Measurements from ENCODE around the gene SLC39A11. TPM values are rescaled to one million over a fixed set of nuclear protein-coding genes. Genes with fewer than 3 reads are reported as not detected.
"Not testable (repeated sequence)": the region's sequence is repeated elsewhere in the genome, so short reads cannot be mapped to it uniquely, and the experiment has no call there.

Gene SLC39A11
- total and polyA plus RNA-seq, 2 experiments from 2014 or later: 11.7 to 16.4 TPM

- Histone ChIP-seq H2AFZ (no peak overlapping the region), H3K9me3 (ENCODE audit: low read depth) (no peaks in the 10 kb centered on the region), H3K79me2 (ENCODE audit: insufficient read depth) (no peaks in the 10 kb centered on the region), H3K9ac (no peak overlapping the region), H3K27ac (no peak overlapping the region), H3K4me3 (no peak overlapping the region), H4K20me1 (ENCODE audit: insufficient read depth) (no peaks in the 10 kb centered on the region), H3K36me3 (ENCODE audit: low read depth) (no peaks in the 10 kb centered on the region), H3K9me2 (ENCODE audit: insufficient read depth) (no peaks in the 10 kb centered on the region), H3K4me1 (ENCODE audit: insufficient read depth) (no peaks in the 10 kb centered on the region), H3F3A (ENCODE audit: insufficient read depth) (no peaks in the 10 kb centered on the region), H3K4me2 (ENCODE audit: unreplicated experiment) (no peak overlapping the region), H3K27me3 (replicated peaks; ENCODE audit: insufficient read depth) (no peaks in the 10 kb centered on the region)
- 76 to 78% methylated on average over 4 of the region's 4 CpGs for WGBS, 2 experiments (ENCODE audit: low coverage in 1 of 2, low lambda C conversion rate in 2 of 2, missing lambda C conversion rate in 2 of 2)
- DNase-seq: no peak
- in situ Hi-C loops (cut with MboI): no loop called here
- TF ChIP-seq EZH2 (IDR thresholded peaks at IDR 0.05; ENCODE audit: insufficient read depth, poor library complexity, severe bottlenecking) (no peak), EZH2phosphoT487 (IDR thresholded peaks at IDR 0.05; ENCODE audit: insufficient read depth, low read depth) (no peak)
Observed at GRCh38 chr17:73061161-73061560, 31.3 kb downstream of the SLC39A11 start.

- in situ Hi-C loops (cut with MboI): no loop called here
- no peaks in the 10 kb centered on the region for H4K20me1 ChIP-seq (ENCODE audit: insufficient read depth)
- no peaks in the 10 kb centered on the region for H3K36me3 ChIP-seq (ENCODE audit: low read depth)
- H3F3A ChIP-seq (ENCODE audit: insufficient read depth): no peaks in the 10 kb centered on the region
- H3K9me3 ChIP-seq (ENCODE audit: low read depth): no peaks in the 10 kb centered on the region
- 95 to 98% methylated on average over 7 of the region's 7 CpGs for WGBS, 2 experiments (ENCODE audit: low coverage in 1 of 2, low lambda C conversion rate in 2 of 2, missing lambda C conversion rate in 2 of 2)
- no peak overlapping the region for H3K27ac ChIP-seq
- no peaks in the 10 kb centered on the region for H3K27me3 ChIP-seq (replicated peaks; ENCODE audit: insufficient read depth)
- TF ChIP-seq EZH2phosphoT487 (IDR thresholded peaks at IDR 0.05; ENCODE audit: insufficient read depth, low read depth): no peak
- no peak overlapping the region for H3K4me2 ChIP-seq (ENCODE audit: unreplicated experiment)
- H3K4me3 ChIP-seq: no peak overlapping the region
- H2AFZ ChIP-seq: no peak overlapping the region
- no peak for DNase-seq
- H3K9me2 ChIP-seq (ENCODE audit: insufficient read depth): no peaks in the 10 kb centered on the region
- no peaks in the 10 kb centered on the region for H3K79me2 ChIP-seq (ENCODE audit: insufficient read depth)
- H3K4me1 ChIP-seq (ENCODE audit: insufficient read depth): no peaks in the 10 kb centered on the region
- no peak overlapping the region for H3K9ac ChIP-seq
Observed at GRCh38 chr17:73060721-73061120, 31.8 kb downstream of the SLC39A11 start.

GRCh38 chr17:73059713-73060112 lies 32.8 kb downstream of the SLC39A11 start:
- H3K4me2 ChIP-seq (ENCODE audit: unreplicated experiment); H3K36me3 ChIP-seq (ENCODE audit: low read depth); H3K9ac ChIP-seq; H3K9me2 ChIP-seq (ENCODE audit: insufficient read depth); H3K79me2 ChIP-seq (ENCODE audit: insufficient read depth); H3K4me3 ChIP-seq; H3K4me1 ChIP-seq (ENCODE audit: insufficient read depth); in situ Hi-C loops (cut with MboI); H2AFZ ChIP-seq; H3K9me3 ChIP-seq (ENCODE audit: low read depth); H4K20me1 ChIP-seq (ENCODE audit: insufficient read depth); H3K27me3 ChIP-seq (replicated peaks; ENCODE audit: insufficient read depth); H3F3A ChIP-seq (ENCODE audit: insufficient read depth); H3K27ac ChIP-seq: not testable (repeated sequence)
- 60% methylated on average over 4 of the region's 4 CpGs for WGBS, 2 experiments (ENCODE audit: low coverage in 1 of 2, low lambda C conversion rate in 2 of 2, missing lambda C conversion rate in 2 of 2)
- DNase-seq: peak; percentile 39

- no peaks in the 10 kb centered on the region for H3K4me1 ChIP-seq (ENCODE audit: insufficient read depth)
- no peaks in the 10 kb centered on the region for H3F3A ChIP-seq (ENCODE audit: insufficient read depth)
- no peak overlapping the region for H3K27ac ChIP-seq
- H3K4me2 ChIP-seq (ENCODE audit: unreplicated experiment): no peak overlapping the region
- H3K9me2 ChIP-seq (ENCODE audit: insufficient read depth): no peaks in the 10 kb centered on the region
- in situ Hi-C loops (cut with MboI): no loop called here
- WGBS, 2 experiments (ENCODE audit: low coverage in 1 of 2, low lambda C conversion rate in 2 of 2, missing lambda C conversion rate in 2 of 2): 87% methylated on average over 6 of the region's 6 CpGs
- H3K9me3 ChIP-seq (ENCODE audit: low read depth): no peaks in the 10 kb centered on the region
- H3K4me3 ChIP-seq: no peak overlapping the region
- no peak for TF ChIP-seq EZH2 (IDR thresholded peaks at IDR 0.05; ENCODE audit: insufficient read depth, poor library complexity, severe bottlenecking)
- no peak for TF ChIP-seq EZH2phosphoT487 (IDR thresholded peaks at IDR 0.05; ENCODE audit: insufficient read depth, low read depth)
- no peaks in the 10 kb centered on the region for H3K79me2 ChIP-seq (ENCODE audit: insufficient read depth)
- no peak overlapping the region for H3K9ac ChIP-seq
- no peaks in the 10 kb centered on the region for H3K36me3 ChIP-seq (ENCODE audit: low read depth)
- no peaks in the 10 kb centered on the region for H3K27me3 ChIP-seq (replicated peaks; ENCODE audit: insufficient read depth)
- H2AFZ ChIP-seq: no peak overlapping the region
- DNase-seq: no peak
- H4K20me1 ChIP-seq (ENCODE audit: insufficient read depth): no peaks in the 10 kb centered on the region
Observed at GRCh38 chr17:73058022-73058421, 34.5 kb downstream of the SLC39A11 start.

GRCh38 chr17:73057196-73057595 lies 35.3 kb downstream of the SLC39A11 start:
- Histone ChIP-seq H3K36me3 (ENCODE audit: low read depth) (no peaks in the 10 kb centered on the region), H3K4me2 (ENCODE audit: unreplicated experiment) (no peak overlapping the region), H2AFZ (no peak overlapping the region), H3F3A (ENCODE audit: insufficient read depth) (no peaks in the 10 kb centered on the region), H3K9me2 (ENCODE audit: insufficient read depth) (no peaks in the 10 kb centered on the region), H3K4me3 (no peak overlapping the region), H3K27ac (no peak overlapping the region), H3K79me2 (ENCODE audit: insufficient read depth) (no peaks in the 10 kb centered on the region), H3K9me3 (ENCODE audit: low read depth) (no peaks in the 10 kb centered on the region), H3K27me3 (replicated peaks; ENCODE audit: insufficient read depth) (no peaks in the 10 kb centered on the region), H4K20me1 (ENCODE audit: insufficient read depth) (no peaks in the 10 kb centered on the region), H3K9ac (no peak overlapping the region), H3K4me1 (ENCODE audit: insufficient read depth) (no peaks in the 10 kb centered on the region)
- DNase-seq: no peak
- WGBS, 2 experiments (ENCODE audit: low coverage in 1 of 2, low lambda C conversion rate in 2 of 2, missing lambda C conversion rate in 2 of 2): 95 to 97% methylated on average over 5 of the region's 5 CpGs
- in situ Hi-C loops (cut with MboI): no loop called here
- TF ChIP-seq EZH2 (IDR thresholded peaks at IDR 0.05; ENCODE audit: insufficient read depth, poor library complexity, severe bottlenecking) (no peak), EZH2phosphoT487 (IDR thresholded peaks at IDR 0.05; ENCODE audit: insufficient read depth, low read depth) (no peak)

Data from GM23248 (cell line).